H1 (cell line): Measurements from ENCODE around the gene TXNRD2. TPM values are rescaled to one million over a fixed set of nuclear protein-coding genes. Genes with fewer than 3 reads are reported as not detected.

Experiments
- CTCF ChIA-PET: fragments of 300-600 bp; sonication (Branson Sonifier 250); formaldehyde crosslinking; loops from one replicate; lab custom pipeline; 2021; ENCODE audit not compliant: partially characterized antibody; lab: Charles Lee
- POLR2A ChIA-PET: fragments of 300-600 bp; sonication (Branson Sonifier 250); formaldehyde crosslinking; loops from one replicate; lab custom pipeline; 2021; ENCODE audit warnings: inconsistent platforms; ENCODE audit not compliant: partially characterized antibody; lab: Charles Lee
- DNase-seq, 2 experiments: peaks; one replicate each; pipeline versions ENCODE4 v3.0.0 to v3.0.0-alpha.2; 2010 to 2022; ENCODE audit warnings: low spot score in 2 of 2, low read depth in 1 of 2, mixed read lengths in 1 of 2
- FAIRE-seq: peaks from 2 replicates; lab custom pipeline; 2011; peaks lifted over from hg19 to GRCh38; lab: Jason Lieb, UNC
- H2AFZ ChIP-seq: 2 replicates; pipeline ENCODE4 v1.8.1; 2012; ENCODE audit warnings: low read length, inconsistent platforms
- H2AK5ac ChIP-seq: 2 replicates; pipeline ENCODE4 v1.6.1; 2013; ENCODE audit warnings: low read depth, low read length
- H2BK120ac ChIP-seq: replicated peaks from 2 replicates; pipeline ENCODE3; 2013; ENCODE audit warnings: low read depth, low read length, inconsistent platforms
- H2BK12ac ChIP-seq: 2 replicates; pipeline ENCODE4 v1.6.1; 2013; ENCODE audit warnings: low read depth, low read length
- H2BK15ac ChIP-seq: 2 replicates; pipeline ENCODE4 v1.6.1; 2013; ENCODE audit warnings: low read length
- H2BK20ac ChIP-seq: 2 replicates; pipeline ENCODE4 v1.6.1; 2013; ENCODE audit warnings: low read length
- H2BK5ac ChIP-seq: 2 replicates; pipeline ENCODE4 v1.6.1; 2013; ENCODE audit warnings: low read depth, low read length
- H3K14ac ChIP-seq: 2 replicates; pipeline ENCODE4 v1.6.1; 2013; ENCODE audit warnings: inconsistent platforms; ENCODE audit not compliant: insufficient read length
- H3K18ac ChIP-seq: 2 replicates; pipeline ENCODE4 v1.6.1; 2013; ENCODE audit warnings: low read length; ENCODE audit errors: extremely low read depth
- H3K23ac ChIP-seq: 2 replicates; pipeline ENCODE4 v1.6.1; 2013; ENCODE audit warnings: inconsistent platforms; ENCODE audit not compliant: insufficient read length
- H3K23me2 ChIP-seq: 2 replicates; pipeline ENCODE4 v1.6.1; 2013; ENCODE audit warnings: low read depth, low read length
- H3K27ac ChIP-seq: 2 replicates; pipeline ENCODE4 v1.6.1; 2011; ENCODE audit warnings: low read depth, low read length, inconsistent platforms
- H3K27me3 ChIP-seq, 4 experiments: replicated peaks in 1 of 4; 1 replicate in 1 of 4; 2 replicates in 3 of 4; pipeline versions ENCODE4 v1.6.1 to v1.8.1; 2011 to 2013; ENCODE audit warnings: low read length in 3 of 4, mild to moderate bottlenecking in 3 of 4, inconsistent platforms in 2 of 4, mixed read lengths in 2 of 4, moderate library complexity in 1 of 4; ENCODE audit not compliant: control insufficient read depth in 3 of 4, insufficient read depth in 3 of 4; ENCODE audit errors: extremely low read depth in 1 of 4
- H3K36me3 ChIP-seq, 4 experiments: 2 replicates each; pipeline versions ENCODE4 v1.6.1 to v1.8.1; 2011 to 2013; ENCODE audit warnings: mild to moderate bottlenecking in 4 of 4, low read length in 3 of 4, moderate library complexity in 2 of 4, control low read depth in 1 of 4, inconsistent platforms in 1 of 4; ENCODE audit not compliant: insufficient read depth in 4 of 4, control insufficient read depth in 2 of 4
- H3K4ac ChIP-seq: replicated peaks from 2 replicates; pipeline ENCODE3; 2013; ENCODE audit warnings: low read length, low read depth, mixed read lengths, inconsistent platforms; ENCODE audit not compliant: insufficient read length
- H3K4me1 ChIP-seq, 4 experiments: replicated peaks in 1 of 4; 1 replicate in 1 of 4; 2 replicates in 3 of 4; pipeline versions ENCODE4 v1.6.1 to v1.8.1; 2011 to 2013; ENCODE audit warnings: low read length in 3 of 4, inconsistent platforms in 2 of 4, mixed read lengths in 1 of 4; ENCODE audit not compliant: insufficient read depth in 4 of 4, control insufficient read depth in 3 of 4
- H3K4me2 ChIP-seq, 2 experiments: 2 replicates each; pipeline versions ENCODE4 v1.6.1 to v1.8.1; 2011 to 2013; ENCODE audit warnings: low read depth in 2 of 2, low read length in 2 of 2, control low read depth in 1 of 2, inconsistent platforms in 1 of 2, mild to moderate bottlenecking in 1 of 2; ENCODE audit not compliant: insufficient read depth in 1 of 2
- H3K4me3 ChIP-seq, 4 experiments: fragments of 200-600, 300-600 bp in 1 of 4; sonication (generic), shearing (Covaris generic), sonication (Bioruptor Twin) in 1 of 4; 2 replicates each; pipeline versions ENCODE4 v1.5.1 to v1.8.1; 2011 to 2016; ENCODE audit warnings: low read length in 4 of 4, low read depth in 3 of 4, control low read depth in 2 of 4, inconsistent platforms in 2 of 4, mild to moderate bottlenecking in 2 of 4, mixed read lengths in 1 of 4, moderate library complexity in 1 of 4; ENCODE audit not compliant: insufficient read depth in 2 of 4; ENCODE audit errors: extremely low read depth in 1 of 4
- H3K56ac ChIP-seq: replicated peaks from 2 replicates; pipeline ENCODE3; 2013; ENCODE audit warnings: low read depth, mild to moderate bottlenecking, mixed read lengths, low read length, inconsistent platforms; ENCODE audit not compliant: insufficient read length
- H3K79me1 ChIP-seq: 2 replicates; pipeline ENCODE4 v1.6.1; 2013; ENCODE audit warnings: low read depth, low read length, control low read depth
- H3K79me2 ChIP-seq, 2 experiments: 2 replicates each; pipeline versions ENCODE4 v1.6.1 to v1.8.1; 2012 to 2013; ENCODE audit warnings: low read length in 2 of 2, mild to moderate bottlenecking in 2 of 2, inconsistent platforms in 1 of 2; ENCODE audit not compliant: insufficient read depth in 2 of 2, control insufficient read depth in 1 of 2
- H3K9ac ChIP-seq, 4 experiments: replicated peaks in 1 of 4; 1 replicate in 1 of 4; 2 replicates in 3 of 4; pipeline versions ENCODE4 v1.6.1 to v1.8.1; 2011 to 2013; ENCODE audit warnings: low read depth in 3 of 4, low read length in 3 of 4, control low read depth in 2 of 4, mild to moderate bottlenecking in 2 of 4, moderate library complexity in 2 of 4, inconsistent platforms in 1 of 4; ENCODE audit errors: extremely low read depth in 1 of 4
- H3K9me3 ChIP-seq, 2 experiments: 2 replicates each; pipeline versions ENCODE4 v1.6.1 to v1.8.1; 2012 to 2013; ENCODE audit warnings: mild to moderate bottlenecking in 2 of 2, moderate library complexity in 2 of 2, control low read depth in 1 of 2, inconsistent platforms in 1 of 2, low read depth in 1 of 2, low read length in 1 of 2, mixed read lengths in 1 of 2; ENCODE audit not compliant: insufficient read depth in 2 of 2
- H4K20me1 ChIP-seq, 2 experiments: replicated peaks in 1 of 2; 2 replicates each; pipeline versions ENCODE3 to v1.8.1; 2011 to 2013; ENCODE audit warnings: inconsistent platforms in 2 of 2, low read length in 2 of 2, mild to moderate bottlenecking in 1 of 2; ENCODE audit not compliant: insufficient read depth in 2 of 2, control insufficient read depth in 1 of 2
- H4K5ac ChIP-seq: 2 replicates; pipeline ENCODE4 v1.6.1; 2013; ENCODE audit warnings: low read length, low read depth, mixed read lengths, inconsistent platforms; ENCODE audit not compliant: insufficient read length
- H4K8ac ChIP-seq: 2 replicates; pipeline ENCODE4 v1.8.0; 2013; ENCODE audit warnings: mild to moderate bottlenecking, moderate library complexity, low read length, inconsistent platforms; ENCODE audit not compliant: insufficient read depth; ENCODE audit errors: extremely low read depth
- H4K91ac ChIP-seq: replicated peaks from 2 replicates; pipeline ENCODE3; 2013; ENCODE audit warnings: low read length, mixed read lengths, inconsistent platforms; ENCODE audit not compliant: insufficient read length
- CEBPB ChIP-seq: IDR thresholded peaks from 2 replicates; pipeline ENCODE4 v1.6.1; 2012; ENCODE audit warnings: low read depth, low read length
- KDM4A ChIP-seq: IDR thresholded peaks from one replicate; pipeline ENCODE4 v1.7.1; 2012; ENCODE audit warnings: low read depth, mild to moderate bottlenecking, moderate library complexity, low read length, inconsistent platforms; ENCODE audit not compliant: severe bottlenecking
- POLR2A ChIP-seq, 2 experiments: IDR thresholded peaks; 1 replicate in 1 of 2; 2 replicates in 1 of 2; pipeline ENCODE4 v1.6.1; 2011; ENCODE audit warnings: low read depth in 2 of 2, low read length in 2 of 2, mild to moderate bottlenecking in 2 of 2; ENCODE audit errors: control extremely low read depth in 1 of 2
- RFX5 ChIP-seq: IDR thresholded peaks from 2 replicates; pipeline ENCODE4 v1.6.1; 2011; ENCODE audit warnings: low read depth, low read length, improper control_type of control experiment, borderline replicate concordance
- RNF2 ChIP-seq: fragments of 200-900, 300-1000 bp; sonication (generic); IDR thresholded peaks from 2 replicates; pipeline ENCODE4 v1.7.1; 2016; ENCODE audit warnings: borderline replicate concordance, low read depth, mild to moderate bottlenecking, antibody characterized with exemption, low read length; ENCODE audit not compliant: poor library complexity, severe bottlenecking; ENCODE audit errors: missing control alignments
- SIRT6 ChIP-seq: IDR thresholded peaks from one replicate; pipeline ENCODE4 v1.7.1; 2012; ENCODE audit warnings: low read length, inconsistent platforms
- TAF7 ChIP-seq: optimal IDR thresholded peaks from 2 replicates; pipeline ENCODE3; 2011; ENCODE audit warnings: low read depth, mild to moderate bottlenecking, inconsistent platforms, low read length, moderate library complexity, borderline replicate concordance
- TCF12 ChIP-seq: IDR thresholded peaks from 2 replicates; pipeline ENCODE4 v1.6.1; 2011; ENCODE audit warnings: low read depth, mild to moderate bottlenecking, low read length
- WGBS, 2 experiments: shearing (Covaris generic) in 1 of 2; methylation state at CpG; one replicate each; pipeline versions ENCODE4 v1.1.6 to v1.1.7; 2013 to 2015; ENCODE audit warnings: low lambda C conversion rate in 2 of 2, mixed read lengths in 2 of 2, inconsistent platforms in 1 of 2, low coverage in 1 of 2, missing lambda C conversion rate in 1 of 2; ENCODE audit not compliant: insufficient replicate concordance in 2 of 2, insufficient coverage in 1 of 2, insufficient read length in 1 of 2; ENCODE audit errors: extremely low coverage in 1 of 2, missing lambda C conversion rate in 1 of 2; 5-methylcytosine and 5-hydroxymethylcytosine counted together
- polyA plus RNA-seq, 7 experiments: library from polyadenylated mRNA; depleted of rRNA in 3 of 7; stranded (reverse) in 5 of 7; unstranded in 2 of 7; fragments of >200 nt in 5 of 7; fragments of 200-250 nt in 2 of 7; gene quantifications; 1 replicate in 5 of 7; 2 replicates in 1 of 7; 4 replicates in 1 of 7; pipeline versions ENCODE4 v1.2.1 to v1.2.3, GENCODE V29; 2011 to 2013; ENCODE audit warnings: missing spikeins in 2 of 7, mixed read lengths in 2 of 7
- total RNA-seq: library from RNA; stranded (reverse); fragmentation: NEBNext Ultra II Directional; extraction: Animal tissue kit (Norgen Biotek cat#: 25700); gene quantifications from 2 replicates; pipeline ENCODE4 v1.2.1, GENCODE V29; 2021

Gene TXNRD2
- total and polyA plus RNA-seq, 2 of the 8 experiments (the other 6 are each of a cell fraction or from before 2014, with no cell fraction given) = 14.8 to 21.9 TPM

- no peak overlapping the region for H2AK5ac ChIP-seq
- peaks cover 8 to 21% of the 10 kb centered on the region in 2 experiments for H4K20me1 ChIP-seq
- H3K14ac ChIP-seq = no peak overlapping the region
- peaks cover 3 to 15% (median 13%) of the 10 kb centered on the region in 4 experiments; a peak in 6 of 7 replicates for H3K4me1 ChIP-seq
- no peak overlapping the region for H3K9ac ChIP-seq
- no peak for DNase-seq
- no peak overlapping the region; the same call in 1 of the 2 replicates for H4K8ac ChIP-seq
- no peak overlapping the region for H4K91ac ChIP-seq
- H3K27ac ChIP-seq = peak overlapping the region; percentile 48; the same call in 1 of the 2 replicates
- no peak for FAIRE-seq
- TF ChIP-seq KDM4A (no peak), RFX5 (no peak), RNF2 (no peak), SIRT6 (no peak), POLR2A (IDR thresholded peaks at IDR 0.05; ENCODE audit: control extremely low read depth in 1 of 2, low read depth in 2 of 2, low read length in 2 of 2) (no peak), CEBPB (no peak), TCF12 (no peak), TAF7 (no peak)
- no peaks in the 10 kb centered on the region for H3K27me3 ChIP-seq
- no peak overlapping the region for H3K4me2 ChIP-seq
- no peaks in the 10 kb centered on the region for H3K9me3 ChIP-seq
- H2BK20ac ChIP-seq = no peak overlapping the region
- H2AFZ ChIP-seq = no peak overlapping the region
- H2BK5ac ChIP-seq = no peak overlapping the region
- H2BK12ac ChIP-seq = no peak overlapping the region
- no peak overlapping the region for H3K4me3 ChIP-seq
- H2BK120ac ChIP-seq = no peak overlapping the region
- no peak overlapping the region for H3K23ac ChIP-seq
- no peak overlapping the region for H3K56ac ChIP-seq
- H3K79me2 ChIP-seq = no peaks in the 10 kb centered on the region
- peaks cover 7 to 50% (median 19%) of the 10 kb centered on the region in 4 experiments; a peak in 7 of 8 replicates for H3K36me3 ChIP-seq
- no peak overlapping the region for H4K5ac ChIP-seq
- no peaks in the 10 kb centered on the region; the same call in 1 of the 2 replicates for H3K23me2 ChIP-seq
- H2BK15ac ChIP-seq = no peak overlapping the region; the same call in 1 of the 2 replicates
- ChIA-PET POLR2A (interaction anchor here (1.5 kb wide), 1 partner anchor 10 kb away, joined by 5 read pairs; no protein-coding TSS in a partner anchor), CTCF (interaction anchor here (0.7 to 2.2 kb wide), 4 partner anchors 10 to 51 kb away, joined by 3 to 6 read pairs (median 4); no protein-coding TSS in a partner anchor)
- H3K18ac ChIP-seq = no peak overlapping the region
- no peaks in the 10 kb centered on the region for H3K79me1 ChIP-seq
- 88% methylated on average over 1 of the region's 3 CpGs; no CpG with 5 or more reads in 1 of the 2 experiments for WGBS, 2 experiments
- H3K4ac ChIP-seq = no peak overlapping the region
These were observed 35.1 kb upstream of the TXNRD2 start for GRCh38 chr22:19976671-19977070.
